ENCODE measurements around the gene FOXK1.

FOXK1 gene

GRCh38 chr7:4681886-4682620 is at the start of gene FOXK1:
Gene FOXK1 (plus strand): TSS chr7:4682295. CDS start chr7:4682309, 14 bp downstream.
- peak within 1 kb of the TSS; percentile 88 for H3K4me3 ChIP-seq (ENCODE audit: control insufficient read depth, low read depth, low read length)
- DNase-seq (ENCODE audit: low read depth) = no peak
- no peak for TF ChIP-seq CTCF (IDR thresholded peaks at IDR 0.05; ENCODE audit: control insufficient read depth, insufficient read depth, low read depth, low read length, missing control alignments)

GRCh38 chr7:4633012-4633411 is 49.1 kb upstream of the FOXK1 start:
- no peak overlapping the region for H3K4me3 ChIP-seq (ENCODE audit: control insufficient read depth, low read depth, low read length)
- TF ChIP-seq CTCF (IDR thresholded peaks at IDR 0.05; ENCODE audit: control insufficient read depth, insufficient read depth, low read depth, low read length, missing control alignments) = peak; percentile 1
- DNase-seq (ENCODE audit: low read depth) = no peak

- no peak overlapping the region for H3K4me3 ChIP-seq (ENCODE audit: control insufficient read depth, low read depth, low read length)
- no peak for DNase-seq (ENCODE audit: low read depth)
- TF ChIP-seq CTCF (IDR thresholded peaks at IDR 0.05; ENCODE audit: control insufficient read depth, insufficient read depth, low read depth, low read length, missing control alignments) = no peak
Measured at GRCh38 chr7:4634166-4634565, 47.9 kb upstream of the FOXK1 start.

- H3K4me3 ChIP-seq (ENCODE audit: control insufficient read depth, low read depth, low read length) = no peak overlapping the region
- TF ChIP-seq CTCF (IDR thresholded peaks at IDR 0.05; ENCODE audit: control insufficient read depth, insufficient read depth, low read depth, low read length, missing control alignments) = no peak
- DNase-seq (ENCODE audit: low read depth) = no peak
Measured at GRCh38 chr7:4638781-4639575, 43.1 kb upstream of the FOXK1 start.

- peak overlapping the region; percentile 40 for H3K4me3 ChIP-seq (ENCODE audit: control insufficient read depth, low read depth, low read length)
- no peak for DNase-seq (ENCODE audit: low read depth)
- no peak for TF ChIP-seq CTCF (IDR thresholded peaks at IDR 0.05; ENCODE audit: control insufficient read depth, insufficient read depth, low read depth, low read length, missing control alignments)
Measured at GRCh38 chr7:4641091-4641666, 40.9 kb upstream of the FOXK1 start.

- peak overlapping the region; percentile 77 for H3K4me3 ChIP-seq (ENCODE audit: control insufficient read depth, low read depth, low read length)
- peak; percentile 52 for DNase-seq (ENCODE audit: low read depth)
- peak; percentile 20 for TF ChIP-seq CTCF (IDR thresholded peaks at IDR 0.05; ENCODE audit: control insufficient read depth, insufficient read depth, low read depth, low read length, missing control alignments)
Measured at GRCh38 chr7:4641667-4642467, 40.2 kb upstream of the FOXK1 start.
